ENCODE results near the gene C4A. TPM values are rescaled to one million over a fixed set of nuclear protein-coding genes. Genes with fewer than 3 reads are reported as not detected.
"Not testable (repeated sequence)": the region's sequence is repeated elsewhere in the genome, so short reads cannot be mapped to it uniquely, and the experiment has no call there.

C4A gene
- polyA plus RNA-seq (2013, experiment 1 of 2): 7.5 TPM
- polyA plus RNA-seq (2013, experiment 2 of 2): 4.0 TPM

DNA sequence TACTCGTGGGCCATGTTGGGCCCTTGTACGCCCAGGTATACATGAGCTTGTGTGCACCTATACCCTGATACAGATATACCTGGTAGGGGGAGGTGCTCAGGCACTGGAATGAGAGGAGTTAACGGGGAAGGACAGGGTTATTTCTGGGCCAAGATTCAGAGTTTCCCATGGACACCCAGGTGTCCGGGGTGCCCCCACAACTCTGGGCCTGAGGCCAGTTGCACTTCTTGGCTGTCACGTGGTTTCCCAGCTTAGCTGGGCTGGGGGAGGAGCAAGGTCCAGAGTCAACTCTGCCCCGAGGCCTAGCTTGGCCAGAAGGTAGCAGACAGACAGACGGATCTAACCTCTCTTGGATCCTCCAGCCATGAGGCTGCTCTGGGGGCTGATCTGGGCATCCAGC, at the start of gene C4A:
C4A (plus strand) TSS at position 314 of the 400 bp plus-strand sequence; CDS start at position 365, 51 bp downstream.
- not testable (repeated sequence) for H3K9me3 ChIP-seq (ENCODE audit: control insufficient read depth, low read length); H3K4me3 ChIP-seq (ENCODE audit: extremely low read depth, insufficient read depth, low read length, poor library complexity, severe bottlenecking); H3K36me3 ChIP-seq (ENCODE audit: control insufficient read depth, insufficient read depth, low read length); H3K4me1 ChIP-seq (ENCODE audit: control insufficient read depth, insufficient read depth, low read length, poor library complexity, severe bottlenecking); H3K27ac ChIP-seq (ENCODE audit: low read depth, low read length, severe bottlenecking)
- no CpG with 5 or more reads among the region's 7 CpGs for WGBS, 2 experiments (ENCODE audit: insufficient coverage in 2 of 2)

DNA sequence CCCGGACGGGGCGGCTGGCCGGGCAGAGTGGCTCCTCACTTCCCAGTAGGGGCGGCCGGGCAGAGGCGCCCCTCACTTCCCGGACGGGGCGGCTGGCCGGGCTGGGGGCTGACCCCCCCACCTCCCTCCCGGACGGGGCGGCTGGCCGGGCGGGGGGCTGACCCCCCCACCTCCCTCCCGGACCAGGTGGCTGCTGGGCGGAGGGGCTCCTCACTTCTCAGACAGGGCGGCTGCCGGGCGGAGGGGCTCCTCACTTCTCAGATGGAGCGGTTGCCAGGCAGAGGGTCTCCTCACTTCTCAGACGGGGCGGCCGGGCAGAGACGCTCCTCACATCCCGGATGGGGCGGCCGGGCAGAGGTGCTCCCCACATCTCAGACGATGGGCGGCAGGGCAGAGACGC, 49.7 kb upstream of the C4A start:
- 91 to 99% methylated on average over 10 to 12 of the region's 32 CpGs for WGBS, 2 experiments (ENCODE audit: insufficient coverage in 2 of 2)
- not testable (repeated sequence) for H3K4me3 ChIP-seq (ENCODE audit: extremely low read depth, insufficient read depth, low read length, poor library complexity, severe bottlenecking); H3K9me3 ChIP-seq (ENCODE audit: control insufficient read depth, low read length); H3K36me3 ChIP-seq (ENCODE audit: control insufficient read depth, insufficient read depth, low read length); H3K27ac ChIP-seq (ENCODE audit: low read depth, low read length, severe bottlenecking); H3K4me1 ChIP-seq (ENCODE audit: control insufficient read depth, insufficient read depth, low read length, poor library complexity, severe bottlenecking)

DNA sequence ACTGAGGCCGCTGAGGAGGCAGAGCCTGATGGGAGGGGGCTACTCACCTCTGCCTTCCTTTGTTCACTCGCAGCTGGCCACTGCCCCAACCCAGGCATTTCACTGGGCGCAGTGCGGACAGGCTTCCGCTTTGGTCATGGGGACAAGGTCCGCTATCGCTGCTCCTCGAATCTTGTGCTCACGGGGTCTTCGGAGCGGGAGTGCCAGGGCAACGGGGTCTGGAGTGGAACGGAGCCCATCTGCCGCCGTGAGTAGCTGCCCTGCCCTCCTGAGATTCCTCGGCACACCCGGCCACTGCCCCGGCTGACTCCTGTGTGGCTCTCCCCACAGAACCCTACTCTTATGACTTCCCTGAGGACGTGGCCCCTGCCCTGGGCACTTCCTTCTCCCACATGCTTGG, 48.3 kb upstream of the C4A start:
- H3K36me3 ChIP-seq (ENCODE audit: control insufficient read depth, insufficient read depth, low read length): no peaks in the 10 kb centered on the region
- no peak overlapping the region for H3K4me3 ChIP-seq (ENCODE audit: extremely low read depth, insufficient read depth, low read length, poor library complexity, severe bottlenecking)
- no peaks in the 10 kb centered on the region for H3K9me3 ChIP-seq (ENCODE audit: control insufficient read depth, low read length)
- WGBS, 2 experiments (ENCODE audit: insufficient coverage in 2 of 2): 96% methylated on average over 17 of the region's 19 CpGs
- no peak overlapping the region for H3K27ac ChIP-seq (ENCODE audit: low read depth, low read length, severe bottlenecking)
- H3K4me1 ChIP-seq (ENCODE audit: control insufficient read depth, insufficient read depth, low read length, poor library complexity, severe bottlenecking): no peaks in the 10 kb centered on the region

DNA sequence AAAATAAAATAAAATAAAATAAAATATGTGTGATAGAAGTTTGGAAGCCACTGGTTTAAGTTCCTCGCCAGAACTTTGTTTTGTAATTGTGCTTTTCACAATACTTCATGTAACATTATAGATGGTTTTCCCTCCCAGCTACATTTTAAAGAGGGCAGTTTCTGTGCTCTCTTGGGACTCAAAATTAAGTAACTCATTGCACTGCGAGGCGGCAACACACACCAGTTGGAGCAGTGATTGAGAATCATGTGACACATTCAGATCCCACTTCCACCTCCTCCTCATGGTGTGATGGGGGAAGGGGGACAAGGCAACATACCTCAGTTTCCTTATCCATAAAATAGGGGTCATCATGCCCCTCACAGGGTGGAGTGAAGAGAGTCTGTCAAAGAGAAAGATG, 46.8 kb upstream of the C4A start:
- no peaks in the 10 kb centered on the region for H3K36me3 ChIP-seq (ENCODE audit: control insufficient read depth, insufficient read depth, low read length)
- H3K4me1 ChIP-seq (ENCODE audit: control insufficient read depth, insufficient read depth, low read length, poor library complexity, severe bottlenecking): no peaks in the 10 kb centered on the region
- no peak overlapping the region for H3K27ac ChIP-seq (ENCODE audit: low read depth, low read length, severe bottlenecking)
- 80% methylated on average over 2 of the region's 3 CpGs; no CpG with 5 or more reads in 1 of the 2 experiments for WGBS, 2 experiments (ENCODE audit: insufficient coverage in 2 of 2)
- H3K4me3 ChIP-seq (ENCODE audit: extremely low read depth, insufficient read depth, low read length, poor library complexity, severe bottlenecking): no peak overlapping the region
- no peaks in the 10 kb centered on the region for H3K9me3 ChIP-seq (ENCODE audit: control insufficient read depth, low read length)

DNA sequence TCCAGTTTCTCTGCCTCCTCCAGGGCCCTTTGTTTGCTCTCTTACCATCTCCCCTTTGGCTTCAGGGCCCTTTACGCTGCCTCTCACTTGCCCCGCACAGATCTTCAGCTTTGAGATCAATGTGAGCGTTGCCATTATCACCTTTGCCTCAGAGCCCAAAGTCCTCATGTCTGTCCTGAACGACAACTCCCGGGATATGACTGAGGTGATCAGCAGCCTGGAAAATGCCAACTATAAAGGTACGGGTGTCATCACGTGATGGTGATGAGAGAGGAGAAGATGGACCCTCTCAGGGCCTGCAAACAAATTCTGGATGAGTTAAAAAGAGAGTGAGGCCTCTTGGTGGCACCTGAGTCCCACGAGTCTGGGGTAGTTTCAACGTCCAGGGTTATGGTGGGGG, 46.0 kb upstream of the C4A start:
- no peaks in the 10 kb centered on the region for H3K4me1 ChIP-seq (ENCODE audit: control insufficient read depth, insufficient read depth, low read length, poor library complexity, severe bottlenecking)
- no peaks in the 10 kb centered on the region for H3K9me3 ChIP-seq (ENCODE audit: control insufficient read depth, low read length)

DNA sequence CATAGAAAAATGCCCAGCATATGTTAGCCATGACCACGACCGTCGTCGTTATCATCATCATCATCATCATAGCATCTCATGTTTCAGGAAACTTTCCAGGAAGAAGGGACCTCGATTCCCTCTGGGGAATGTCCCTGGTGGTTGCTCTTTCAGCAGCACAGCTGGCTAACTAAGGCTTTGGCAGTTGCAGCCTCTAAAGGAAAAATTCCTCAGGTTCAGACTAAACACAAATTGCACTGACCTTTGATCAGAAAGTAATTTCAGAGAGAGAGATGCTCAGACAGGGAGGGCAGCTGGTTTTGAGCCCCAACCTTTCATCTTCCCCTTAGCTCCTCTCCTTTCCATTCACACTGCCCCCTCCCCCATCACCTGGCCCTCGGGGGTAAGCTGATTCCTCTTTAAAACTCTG, 41.6 kb upstream of the C4A start:
- Histone ChIP-seq H3K4me1 (ENCODE audit: control insufficient read depth, insufficient read depth, low read length, poor library complexity, severe bottlenecking) (no peaks in the 10 kb centered on the region), H3K4me3 (ENCODE audit: extremely low read depth, insufficient read depth, low read length, poor library complexity, severe bottlenecking) (no peak overlapping the region), H3K36me3 (ENCODE audit: control insufficient read depth, insufficient read depth, low read length) (no peaks in the 10 kb centered on the region), H3K9me3 (ENCODE audit: control insufficient read depth, low read length) (no peaks in the 10 kb centered on the region), H3K27ac (ENCODE audit: low read depth, low read length, severe bottlenecking) (no peak overlapping the region)
- 43 to 45% methylated on average over 5 to 6 of the region's 6 CpGs for WGBS, 2 experiments (ENCODE audit: insufficient coverage in 2 of 2)

More for the DNA sequence above, 46.0 kb upstream of the C4A start:
- no peaks in the 10 kb centered on the region for H3K36me3 ChIP-seq (ENCODE audit: control insufficient read depth, insufficient read depth, low read length)
- no peak overlapping the region for H3K4me3 ChIP-seq (ENCODE audit: extremely low read depth, insufficient read depth, low read length, poor library complexity, severe bottlenecking)
- WGBS, 2 experiments (ENCODE audit: insufficient coverage in 2 of 2): 86 to 87% methylated on average over 9 of the region's 9 CpGs
- no peak overlapping the region for H3K27ac ChIP-seq (ENCODE audit: low read depth, low read length, severe bottlenecking)

DNA sequence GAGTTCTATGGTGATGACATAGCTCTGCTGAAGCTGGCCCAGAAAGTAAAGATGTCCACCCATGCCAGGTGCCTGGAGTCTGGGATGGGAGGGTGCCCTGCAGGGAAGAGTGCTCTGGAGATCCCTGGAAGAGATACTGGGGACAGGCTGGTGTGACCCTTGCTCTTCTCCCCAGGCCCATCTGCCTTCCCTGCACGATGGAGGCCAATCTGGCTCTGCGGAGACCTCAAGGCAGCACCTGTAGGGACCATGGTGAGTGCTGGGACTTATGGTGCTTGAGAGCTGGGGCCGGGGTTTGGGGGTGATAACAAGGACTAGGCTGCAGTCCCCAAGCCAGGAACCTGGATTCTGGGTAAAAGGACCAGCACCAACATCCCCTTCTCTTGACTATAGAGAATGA, 38.1 kb upstream of the C4A start:
- 80 to 91% methylated on average over 1 to 3 of the region's 3 CpGs for WGBS, 2 experiments (ENCODE audit: insufficient coverage in 2 of 2)
- no peaks in the 10 kb centered on the region for H3K4me1 ChIP-seq (ENCODE audit: control insufficient read depth, insufficient read depth, low read length, poor library complexity, severe bottlenecking)
- H3K4me3 ChIP-seq (ENCODE audit: extremely low read depth, insufficient read depth, low read length, poor library complexity, severe bottlenecking): no peak overlapping the region
- no peaks in the 10 kb centered on the region for H3K9me3 ChIP-seq (ENCODE audit: control insufficient read depth, low read length)
- H3K27ac ChIP-seq (ENCODE audit: low read depth, low read length, severe bottlenecking): no peak overlapping the region
- no peaks in the 10 kb centered on the region for H3K36me3 ChIP-seq (ENCODE audit: control insufficient read depth, insufficient read depth, low read length)

DNA sequence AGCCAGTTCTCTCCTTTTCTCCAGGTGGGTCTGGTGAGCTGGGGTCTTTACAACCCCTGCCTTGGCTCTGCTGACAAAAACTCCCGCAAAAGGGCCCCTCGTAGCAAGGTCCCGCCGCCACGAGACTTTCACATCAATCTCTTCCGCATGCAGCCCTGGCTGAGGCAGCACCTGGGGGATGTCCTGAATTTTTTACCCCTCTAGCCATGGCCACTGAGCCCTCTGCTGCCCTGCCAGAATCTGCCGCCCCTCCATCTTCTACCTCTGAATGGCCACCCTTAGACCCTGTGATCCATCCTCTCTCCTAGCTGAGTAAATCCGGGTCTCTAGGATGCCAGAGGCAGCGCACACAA, 36.7 kb upstream of the C4A start:
- 93% methylated on average over 8 to 9 of the region's 9 CpGs for WGBS, 2 experiments (ENCODE audit: insufficient coverage in 2 of 2)
- Histone ChIP-seq H3K27ac (ENCODE audit: low read depth, low read length, severe bottlenecking) (no peak overlapping the region), H3K9me3 (ENCODE audit: control insufficient read depth, low read length) (no peaks in the 10 kb centered on the region), H3K36me3 (ENCODE audit: control insufficient read depth, insufficient read depth, low read length) (peaks cover 4% of the 10 kb centered on the region), H3K4me1 (ENCODE audit: control insufficient read depth, insufficient read depth, low read length, poor library complexity, severe bottlenecking) (no peaks in the 10 kb centered on the region), H3K4me3 (ENCODE audit: extremely low read depth, insufficient read depth, low read length, poor library complexity, severe bottlenecking) (no peak overlapping the region)

DNA sequence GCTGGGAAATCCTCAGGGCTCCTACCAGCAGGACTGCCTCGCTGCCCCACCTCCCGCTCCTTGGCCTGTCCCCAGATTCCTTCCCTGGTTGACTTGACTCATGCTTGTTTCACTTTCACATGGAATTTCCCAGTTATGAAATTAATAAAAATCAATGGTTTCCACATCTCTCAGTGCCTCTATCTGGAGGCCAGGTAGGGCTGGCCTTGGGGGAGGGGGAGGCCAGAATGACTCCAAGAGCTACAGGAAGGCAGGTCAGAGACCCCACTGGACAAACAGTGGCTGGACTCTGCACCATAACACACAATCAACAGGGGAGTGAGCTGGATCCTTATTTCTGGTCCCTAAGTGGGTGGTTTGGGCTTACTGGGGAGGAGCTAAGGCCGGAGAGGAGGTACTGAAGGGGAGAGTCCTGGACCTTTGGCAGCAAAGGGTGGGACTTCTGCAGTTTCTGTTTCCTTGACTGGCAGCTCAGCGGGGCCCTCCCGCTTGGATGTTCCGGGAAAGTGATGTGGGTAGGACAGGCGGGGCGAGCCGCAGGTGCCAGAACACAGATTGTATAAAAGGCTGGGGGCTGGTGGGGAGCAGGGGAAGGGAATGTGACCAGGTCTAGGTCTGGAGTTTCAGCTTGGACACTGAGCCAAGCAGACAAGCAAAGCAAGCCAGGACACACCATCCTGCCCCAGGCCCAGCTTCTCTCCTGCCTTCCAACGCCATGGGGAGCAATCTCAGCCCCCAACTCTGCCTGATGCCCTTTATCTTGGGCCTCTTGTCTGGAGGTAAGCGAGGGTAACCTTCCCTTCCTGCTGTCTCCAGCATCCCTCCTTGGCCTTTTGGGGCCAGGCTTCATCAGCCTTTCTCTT, 36.1 kb upstream of the C4A start, which contains the start of gene CFB:
CFB (plus strand) TSS at position 589 of the 863 bp plus-strand sequence; CDS start at position 716, 127 bp downstream.
- no peaks in the 10 kb centered on the region for H3K9me3 ChIP-seq (ENCODE audit: control insufficient read depth, low read length)
- H3K27ac ChIP-seq (ENCODE audit: low read depth, low read length, severe bottlenecking): no peak within 1 kb of the TSS
- H3K4me3 ChIP-seq (ENCODE audit: extremely low read depth, insufficient read depth, low read length, poor library complexity, severe bottlenecking): no peak within 1 kb of the TSS
- no peaks in the 10 kb centered on the region for H3K4me1 ChIP-seq (ENCODE audit: control insufficient read depth, insufficient read depth, low read length, poor library complexity, severe bottlenecking)
- WGBS, 2 experiments (ENCODE audit: insufficient coverage in 2 of 2): 68 to 76% methylated on average over 6 to 10 of the region's 11 CpGs
- peaks cover 9% of the 10 kb centered on the region for H3K36me3 ChIP-seq (ENCODE audit: control insufficient read depth, insufficient read depth, low read length)

DNA sequence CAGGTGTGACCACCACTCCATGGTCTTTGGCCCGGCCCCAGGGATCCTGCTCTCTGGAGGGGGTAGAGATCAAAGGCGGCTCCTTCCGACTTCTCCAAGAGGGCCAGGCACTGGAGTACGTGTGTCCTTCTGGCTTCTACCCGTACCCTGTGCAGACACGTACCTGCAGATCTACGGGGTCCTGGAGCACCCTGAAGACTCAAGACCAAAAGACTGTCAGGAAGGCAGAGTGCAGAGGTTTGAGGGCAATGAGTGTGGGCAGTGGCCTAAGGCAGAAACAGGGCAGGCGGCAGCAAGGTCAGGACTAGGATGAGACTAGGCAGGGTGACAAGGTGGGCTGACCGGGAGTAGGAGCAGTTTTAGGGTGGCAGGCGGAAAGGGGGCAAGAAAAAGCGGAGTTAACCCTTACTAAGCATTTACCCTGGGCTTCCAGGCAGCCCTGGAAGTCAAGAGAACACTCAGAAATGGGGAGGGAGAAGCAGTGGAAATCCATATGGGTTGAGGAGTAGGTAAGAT, 35.4 kb upstream of the C4A start:
- WGBS, 2 experiments (ENCODE audit: insufficient coverage in 2 of 2): 86 to 87% methylated on average over 9 to 11 of the region's 11 CpGs
- H3K27ac ChIP-seq (ENCODE audit: low read depth, low read length, severe bottlenecking): no peak overlapping the region
- peaks cover 16% of the 10 kb centered on the region for H3K36me3 ChIP-seq (ENCODE audit: control insufficient read depth, insufficient read depth, low read length)
- H3K9me3 ChIP-seq (ENCODE audit: control insufficient read depth, low read length): no peaks in the 10 kb centered on the region
- H3K4me3 ChIP-seq (ENCODE audit: extremely low read depth, insufficient read depth, low read length, poor library complexity, severe bottlenecking): no peak overlapping the region
- no peaks in the 10 kb centered on the region for H3K4me1 ChIP-seq (ENCODE audit: control insufficient read depth, insufficient read depth, low read length, poor library complexity, severe bottlenecking)

DNA sequence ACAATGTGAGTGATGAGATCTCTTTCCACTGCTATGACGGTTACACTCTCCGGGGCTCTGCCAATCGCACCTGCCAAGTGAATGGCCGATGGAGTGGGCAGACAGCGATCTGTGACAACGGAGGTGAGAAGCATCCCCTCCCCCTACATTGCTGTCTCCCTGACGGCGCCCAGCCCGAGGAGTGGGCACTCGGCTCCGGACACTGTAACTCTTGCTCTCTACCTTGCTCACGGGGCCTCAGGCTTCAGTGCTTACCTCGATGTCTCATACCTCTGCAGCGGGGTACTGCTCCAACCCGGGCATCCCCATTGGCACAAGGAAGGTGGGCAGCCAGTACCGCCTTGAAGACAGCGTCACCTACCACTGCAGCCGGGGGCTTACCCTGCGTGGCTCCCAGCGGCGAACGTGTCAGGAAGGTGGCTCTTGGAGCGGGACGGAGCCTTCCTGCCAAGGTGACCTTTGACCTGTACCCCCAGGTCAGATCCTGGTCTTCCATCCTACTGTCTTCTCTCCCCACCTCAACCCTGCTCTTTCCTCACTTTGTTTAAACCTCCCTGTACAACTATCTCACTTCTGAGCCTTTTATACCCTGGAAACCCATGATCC, 34.7 kb upstream of the C4A start:
- Histone ChIP-seq H3K36me3 (ENCODE audit: control insufficient read depth, insufficient read depth, low read length) (peaks cover 23% of the 10 kb centered on the region), H3K27ac (ENCODE audit: low read depth, low read length, severe bottlenecking) (no peak overlapping the region), H3K4me3 (ENCODE audit: extremely low read depth, insufficient read depth, low read length, poor library complexity, severe bottlenecking) (no peak overlapping the region), H3K4me1 (ENCODE audit: control insufficient read depth, insufficient read depth, low read length, poor library complexity, severe bottlenecking) (no peaks in the 10 kb centered on the region), H3K9me3 (ENCODE audit: control insufficient read depth, low read length) (no peaks in the 10 kb centered on the region)
- 90 to 91% methylated on average over 24 of the region's 24 CpGs for WGBS, 2 experiments (ENCODE audit: insufficient coverage in 2 of 2)

All from mesodermal cell (in vitro differentiated cells).